Ureter (tissue), 1 donor: ENCODE measurements around the gene NHLH1. TPM values are rescaled to one million over a fixed set of nuclear protein-coding genes. Genes with fewer than 3 reads are reported as not detected.

Experiments used
- DNase-seq: peaks from one replicate; pipeline ENCODE4 v3.0.0-alpha.2; 2020; ENCODE audit warnings: low spot score
- total RNA-seq: library from RNA; stranded (reverse); gene quantifications from one replicate; pipeline ENCODE4 v1.2.4, GENCODE V29; 2023
- donor health status: DM: yes; HTN: yes; CAD: no.

The NHLH1 gene
- total RNA-seq, 1 donor from 2014 or later, result not detected

DNA sequence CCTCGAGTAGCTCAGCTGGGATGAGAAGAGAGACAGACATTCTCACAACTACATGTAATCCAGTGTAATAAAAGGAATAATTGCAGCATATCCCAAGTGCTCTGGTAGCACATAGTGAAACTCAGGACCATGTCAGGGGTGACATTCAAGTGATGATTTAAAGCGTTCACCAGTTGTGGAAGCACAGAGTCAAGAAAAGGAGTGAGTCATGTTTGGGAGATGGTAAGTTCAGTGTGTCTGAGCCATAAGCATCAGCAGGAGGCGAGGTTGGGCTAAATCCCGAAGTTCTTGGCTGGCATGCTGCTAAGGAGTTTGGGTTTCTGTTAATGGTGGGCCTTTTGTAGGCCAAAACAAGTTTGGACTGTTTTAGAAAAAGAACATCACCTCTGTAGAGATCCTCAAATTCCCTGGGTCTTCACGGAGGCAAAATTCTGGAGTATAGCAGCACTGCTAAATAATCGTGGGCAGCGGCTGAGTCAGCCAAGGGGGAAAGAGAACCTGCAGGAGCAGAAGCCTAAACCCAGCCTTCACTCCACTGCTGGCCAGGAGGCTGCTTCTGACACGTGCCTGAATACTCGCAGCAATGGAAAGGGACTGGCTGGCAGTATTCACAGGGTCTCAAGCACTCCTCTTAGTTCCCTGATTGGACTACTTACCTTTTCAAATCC is 7.2 kb upstream of the NHLH1 start:
- DNase-seq, result no peak

DNA sequence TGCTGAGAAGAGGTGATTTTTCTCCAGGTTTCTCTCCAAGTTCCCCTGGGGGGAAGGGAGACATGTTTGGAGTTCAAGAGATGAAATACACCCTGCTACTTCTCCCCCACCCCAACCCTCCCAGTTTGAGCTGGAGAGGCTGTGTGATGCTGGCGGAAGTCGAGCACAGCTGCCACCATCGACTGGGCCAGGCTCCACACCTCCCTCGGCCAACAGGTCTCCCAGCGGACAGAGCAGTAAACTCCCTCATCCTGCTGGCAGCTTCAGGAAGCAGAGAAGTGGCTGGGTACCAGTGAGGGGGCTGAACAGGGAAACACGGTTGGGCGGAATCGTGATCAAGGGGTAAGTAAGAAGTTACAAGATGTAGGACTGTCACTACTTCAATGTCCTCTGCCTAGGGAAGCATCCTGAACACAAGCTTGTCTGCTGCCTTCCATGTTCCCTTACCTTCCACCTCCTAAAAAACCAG is 6.6 kb upstream of the NHLH1 start:
- no peak for DNase-seq

DNA sequence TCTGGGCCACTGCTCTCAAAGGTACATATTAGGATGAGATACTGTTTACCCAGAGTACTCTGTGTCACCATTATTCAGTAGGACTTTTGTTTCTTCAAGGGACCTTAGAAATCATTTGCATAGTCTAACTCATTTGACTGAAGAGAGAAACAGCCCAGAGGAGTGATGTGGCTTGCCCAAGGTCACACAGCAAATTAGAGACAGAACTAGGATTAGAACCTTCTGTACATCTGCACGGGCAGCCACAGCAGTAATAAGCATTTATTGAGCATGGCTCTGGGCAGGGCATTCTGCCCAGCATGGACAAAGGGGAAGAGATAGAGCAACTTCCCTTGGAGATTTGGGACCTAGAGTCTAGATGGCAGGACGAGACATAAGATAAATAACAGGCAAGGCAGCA is 5.7 kb upstream of the NHLH1 start:
- no peak for DNase-seq

DNA sequence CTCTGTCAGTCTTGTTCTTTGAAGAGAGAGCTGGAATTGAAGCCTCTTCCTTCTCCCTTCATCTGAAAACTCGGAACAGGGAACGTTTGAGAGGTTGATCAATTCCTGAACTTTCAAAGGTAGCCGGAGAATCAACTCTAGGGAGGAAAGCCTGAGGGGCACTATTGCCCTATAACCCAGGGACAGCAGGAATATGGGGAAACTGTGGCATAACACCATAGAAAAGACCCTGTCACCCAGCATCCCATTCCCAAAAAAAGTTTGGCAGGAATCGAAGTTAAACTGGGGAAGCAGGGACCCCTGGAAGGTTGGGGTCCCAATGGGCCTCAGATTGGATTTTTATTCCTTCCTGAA is 5.1 kb upstream of the NHLH1 start:
- no peak for DNase-seq

DNA sequence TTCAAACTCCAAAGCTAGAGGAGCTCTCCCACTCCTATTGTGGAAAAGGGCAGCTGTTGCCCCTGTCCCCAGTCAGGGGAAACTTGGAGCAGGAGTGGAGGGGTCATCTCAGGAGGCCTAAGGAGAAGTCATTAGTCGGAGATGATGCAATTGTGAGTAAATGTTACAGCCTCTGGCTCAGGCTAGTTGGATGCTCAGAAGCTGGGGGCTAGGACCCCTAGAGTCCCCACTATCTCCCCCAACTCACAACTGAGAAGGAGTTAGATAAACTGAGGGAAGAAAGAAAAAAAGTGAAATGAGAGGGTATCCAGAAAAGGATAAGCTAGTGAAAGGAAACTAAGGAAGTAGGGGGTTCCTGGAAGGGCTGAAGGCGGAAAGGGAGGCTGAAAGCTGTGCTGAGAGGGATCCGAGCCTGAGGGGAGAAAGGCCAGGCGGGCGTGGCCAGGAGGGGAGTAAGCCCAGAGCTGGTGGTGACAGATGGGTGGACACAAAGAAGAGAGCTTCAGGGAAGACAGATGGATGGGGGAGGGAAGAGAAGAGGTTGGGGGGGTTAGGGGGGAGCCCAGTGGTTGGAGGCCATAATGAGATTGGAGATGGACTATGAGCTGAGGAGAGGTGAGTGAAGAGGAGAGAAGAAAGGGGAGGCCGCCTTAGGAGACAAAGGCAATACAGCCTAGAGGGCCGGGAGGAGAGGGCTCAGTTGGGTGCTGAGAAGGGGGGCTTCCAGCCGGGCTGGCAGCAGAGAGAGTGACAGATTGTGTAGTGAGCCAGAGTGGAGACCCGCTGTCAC is 4.5 kb upstream of the NHLH1 start:
- DNase-seq, result no peak

DNA sequence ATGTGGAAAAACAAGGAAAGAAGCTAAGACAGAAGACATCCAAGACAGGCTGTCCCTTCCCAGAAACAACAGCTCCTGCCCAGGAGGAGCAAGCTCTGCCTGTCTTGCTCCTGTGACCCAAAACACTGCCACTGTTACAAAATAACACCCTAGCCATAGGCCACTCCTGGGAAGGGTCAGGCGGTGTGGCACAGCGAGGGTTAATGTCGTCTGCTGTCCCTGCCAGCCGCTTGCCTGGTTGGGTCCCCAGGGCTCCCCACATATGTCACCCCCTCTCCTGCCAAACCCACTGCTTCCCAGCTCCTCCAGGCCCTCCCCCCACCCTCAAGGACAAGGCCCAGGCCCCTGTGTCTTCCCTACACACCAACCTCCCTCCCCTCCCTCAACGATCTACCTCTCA is 3.9 kb upstream of the NHLH1 start:
- DNase-seq, result no peak

DNA sequence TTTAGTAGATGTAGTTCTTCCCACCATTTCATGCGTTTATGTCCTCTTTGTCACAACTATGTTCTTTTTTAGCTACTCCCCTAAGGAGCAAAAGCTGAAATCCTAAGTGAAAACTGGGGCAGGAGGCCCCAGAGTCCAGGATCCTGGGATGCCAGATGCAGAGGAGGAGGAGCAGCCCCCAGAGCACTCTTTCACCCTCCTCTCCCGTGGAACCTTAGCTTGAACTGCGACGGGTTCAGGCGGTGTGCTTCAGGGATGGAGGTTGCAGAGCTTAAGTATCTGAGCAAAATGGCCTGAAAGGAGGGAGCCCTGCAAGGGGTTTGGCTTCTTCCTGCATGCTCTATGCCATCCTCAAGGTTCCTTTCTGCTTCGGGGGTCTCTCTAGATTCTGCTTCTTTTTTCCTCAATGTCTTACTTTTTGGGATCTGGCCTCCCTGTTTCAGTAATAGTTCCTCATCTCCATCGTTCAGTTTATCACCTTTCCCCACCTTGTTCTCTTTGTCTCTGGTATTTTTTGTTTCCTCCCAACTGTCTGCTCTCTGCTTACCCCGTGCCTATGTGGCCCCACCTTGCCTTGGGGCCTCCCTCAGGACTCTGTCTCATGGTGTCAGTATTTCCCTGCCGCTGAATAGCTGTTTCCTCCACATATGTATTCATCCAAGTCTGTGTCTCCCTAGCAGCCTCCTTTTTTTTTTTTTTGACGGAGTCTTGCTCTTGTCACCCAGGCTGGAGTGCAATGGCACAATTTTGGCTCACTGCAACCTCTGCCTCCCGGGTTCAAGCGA is 2.7 kb upstream of the NHLH1 start:
- no peak for DNase-seq

DNA sequence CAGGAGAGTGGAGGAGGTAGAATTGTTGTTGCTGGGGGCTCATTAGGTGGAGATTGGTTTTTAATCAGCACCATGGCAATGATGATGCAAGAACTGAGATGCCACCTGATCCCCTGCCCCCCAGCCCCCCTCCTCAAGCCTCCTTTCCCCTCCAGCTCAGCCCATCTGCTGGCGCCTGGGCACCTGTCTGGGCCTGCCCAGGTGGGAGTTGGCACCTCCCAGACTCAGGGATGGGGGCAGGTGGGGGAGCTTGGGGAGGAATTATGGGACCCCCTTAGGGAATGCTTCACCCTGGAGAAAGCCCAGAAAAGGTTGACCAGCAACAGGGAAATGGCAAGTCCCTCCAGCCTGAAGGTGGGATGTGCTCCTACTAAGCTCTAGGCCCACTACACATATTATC is 1.5 kb upstream of the NHLH1 start:
- no peak for DNase-seq

DNA sequence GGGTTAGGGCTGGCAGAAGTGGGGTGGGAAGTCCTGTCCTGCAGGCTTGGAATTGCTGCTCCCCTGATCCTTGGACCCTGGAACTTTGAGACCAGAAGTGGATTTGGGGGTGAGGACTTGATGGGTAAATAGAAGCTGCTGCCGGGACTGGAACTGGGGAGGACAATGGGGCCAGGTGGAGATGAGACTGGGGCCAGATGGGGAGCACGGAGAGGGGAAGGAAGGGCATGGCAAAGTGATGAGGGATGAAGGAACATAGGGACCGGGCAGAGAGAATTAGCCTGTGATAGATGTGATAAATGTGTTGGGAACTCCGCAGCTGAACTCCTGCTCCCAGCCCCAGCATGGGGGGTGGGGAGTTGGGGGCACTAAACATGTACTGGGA is 637 bp downstream of the NHLH1 start:
- no peak for DNase-seq

DNA sequence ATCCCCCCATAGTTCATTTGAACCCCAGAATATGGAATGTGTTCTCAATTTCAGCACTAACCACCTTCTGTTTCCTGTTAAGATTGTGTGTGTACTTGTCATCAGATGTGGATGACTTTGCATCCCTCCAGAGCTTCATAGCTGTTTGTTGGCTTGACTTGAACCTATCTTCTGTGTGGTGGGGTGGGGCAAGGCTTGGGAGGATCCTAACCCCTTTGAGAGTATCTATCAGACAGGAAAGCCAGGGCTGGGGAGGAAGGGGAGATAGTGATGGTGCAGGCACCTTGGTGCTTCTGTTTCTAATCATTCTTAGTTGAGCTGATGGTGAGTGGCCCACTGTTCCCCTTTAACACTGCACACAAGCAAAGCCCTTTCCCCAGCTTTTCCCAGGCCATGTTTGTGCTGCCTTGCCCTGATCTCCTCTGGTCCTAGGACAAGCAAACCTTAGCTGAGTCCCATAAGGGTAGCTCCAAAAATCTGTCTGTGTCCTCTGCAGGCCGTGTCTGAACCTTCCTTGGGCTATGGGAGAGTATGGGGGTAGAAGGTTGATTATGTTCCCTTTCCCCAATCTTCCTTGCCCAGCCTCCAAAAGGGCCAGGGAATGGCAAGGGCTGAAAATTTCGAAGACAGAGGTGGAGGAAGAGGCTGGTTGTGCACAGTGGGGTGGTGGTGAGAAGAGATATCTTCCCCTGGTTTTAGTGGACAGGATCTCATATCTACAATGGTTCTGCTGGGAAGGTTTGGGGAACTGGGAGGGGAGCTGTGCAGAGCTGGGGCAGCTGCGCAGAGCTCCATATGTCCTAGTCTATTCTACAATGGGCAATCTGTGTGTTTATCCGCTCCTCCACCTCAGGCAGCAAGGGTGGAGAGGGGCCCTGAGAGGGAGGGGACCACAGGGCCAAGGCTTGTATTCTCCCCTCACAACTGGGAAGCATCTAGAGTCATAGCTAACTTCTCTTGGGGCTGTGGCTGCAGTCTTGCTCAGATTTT is 1.4 kb downstream of the NHLH1 start:
- DNase-seq, result no peak

DNA sequence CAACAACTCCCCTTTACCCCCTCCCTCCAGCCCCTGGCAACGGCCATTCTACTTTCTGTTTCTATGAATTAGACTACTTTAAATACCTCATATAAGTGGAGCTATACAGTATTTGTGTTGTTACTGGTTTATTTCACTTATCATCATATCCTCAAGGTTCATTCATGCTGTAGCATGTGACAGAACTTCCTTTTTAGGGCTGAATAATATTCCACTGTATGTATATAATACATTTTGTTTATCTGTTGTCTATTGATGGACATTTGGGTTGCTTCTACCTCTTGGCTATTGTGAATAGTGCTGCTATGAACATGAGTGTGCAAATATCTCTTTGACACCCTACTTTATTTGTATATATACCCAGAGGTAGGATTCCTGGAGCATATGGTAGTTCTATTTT is 2.2 kb downstream of the NHLH1 start:
- DNase-seq, result no peak

DNA sequence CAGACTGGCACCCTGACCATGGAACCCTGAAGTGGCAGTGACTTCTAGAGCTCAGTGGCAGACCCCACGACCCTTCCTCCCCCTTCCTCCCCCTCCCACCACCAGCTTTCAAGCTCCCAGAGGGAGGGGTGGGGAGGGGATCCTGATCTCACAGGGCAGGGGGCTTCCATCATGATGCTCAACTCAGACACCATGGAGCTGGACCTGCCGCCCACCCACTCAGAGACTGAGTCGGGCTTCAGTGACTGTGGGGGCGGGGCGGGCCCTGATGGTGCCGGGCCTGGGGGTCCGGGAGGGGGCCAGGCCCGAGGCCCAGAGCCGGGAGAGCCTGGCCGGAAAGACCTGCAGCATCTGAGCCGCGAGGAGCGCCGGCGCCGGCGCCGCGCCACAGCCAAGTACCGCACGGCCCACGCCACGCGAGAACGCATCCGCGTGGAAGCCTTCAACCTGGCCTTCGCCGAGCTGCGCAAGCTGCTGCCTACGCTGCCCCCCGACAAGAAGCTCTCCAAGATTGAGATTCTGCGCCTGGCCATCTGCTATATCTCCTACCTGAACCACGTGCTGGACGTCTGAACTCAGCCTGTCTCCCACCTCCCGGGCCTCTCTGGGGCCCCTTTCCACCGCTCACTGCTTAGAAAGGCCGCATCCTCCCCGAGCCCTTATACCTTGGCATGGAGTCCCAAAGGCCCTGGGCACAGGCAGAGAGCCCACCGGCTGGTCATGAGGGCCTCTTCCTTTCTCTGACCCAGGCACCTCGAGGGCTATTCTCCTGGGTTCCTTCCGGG is 3.9 kb downstream of the NHLH1 start:
- DNase-seq, result no peak

DNA sequence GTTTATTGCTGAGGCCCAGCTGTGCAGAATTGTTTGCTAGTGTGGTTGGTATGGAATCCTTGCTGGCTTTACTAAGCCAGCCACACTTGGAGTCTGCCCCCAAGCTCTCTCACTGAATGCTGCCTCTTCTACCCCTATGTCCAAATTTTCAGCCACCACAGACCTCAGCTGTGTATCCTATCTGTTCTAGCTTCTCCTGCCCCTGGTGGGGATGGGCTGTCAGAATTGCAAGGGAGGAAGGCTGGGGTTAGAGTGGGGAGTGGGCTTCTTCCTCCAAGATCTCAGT is 4.4 kb downstream of the NHLH1 start:
- no peak for DNase-seq

DNA sequence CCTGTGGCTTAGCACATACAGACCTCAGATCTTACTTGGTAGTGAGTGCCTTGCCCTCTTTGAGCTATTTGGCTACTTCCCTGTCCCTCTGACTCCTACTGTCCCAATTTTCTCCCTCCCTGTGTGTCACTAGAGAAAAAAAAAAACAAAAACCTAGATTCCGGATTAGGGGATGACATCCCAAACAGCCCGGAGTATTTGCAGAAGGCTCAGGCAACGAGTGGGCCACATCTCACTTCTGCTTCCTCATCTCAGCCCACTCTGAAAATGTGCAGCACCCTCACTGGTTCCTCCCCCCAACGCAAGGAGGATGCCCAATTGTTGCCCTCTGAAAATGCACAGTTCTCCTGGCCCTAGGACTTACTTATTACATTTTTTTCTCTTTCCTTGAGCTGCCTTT is 4.9 kb downstream of the NHLH1 start:
- no peak for DNase-seq

DNA sequence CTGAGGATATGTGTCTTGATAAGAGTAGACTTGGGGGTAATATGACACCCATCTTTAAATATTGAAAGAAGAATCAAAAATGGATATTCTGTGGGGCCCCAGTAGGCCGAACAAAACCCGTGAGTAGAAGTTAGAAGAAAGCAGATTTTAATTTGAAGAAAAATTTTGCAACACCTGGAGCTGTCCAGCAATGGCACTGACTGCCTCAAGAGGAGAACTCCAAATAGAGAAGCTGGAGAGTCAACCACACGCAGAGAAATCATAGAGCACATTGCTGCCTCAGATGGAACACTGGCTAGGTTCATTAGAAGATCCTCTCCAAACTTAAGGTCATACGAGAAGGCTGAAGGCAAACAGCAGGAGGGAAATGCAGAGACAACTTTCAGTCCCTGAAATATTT is 6.8 kb downstream of the NHLH1 start:
- DNase-seq, result no peak

DNA sequence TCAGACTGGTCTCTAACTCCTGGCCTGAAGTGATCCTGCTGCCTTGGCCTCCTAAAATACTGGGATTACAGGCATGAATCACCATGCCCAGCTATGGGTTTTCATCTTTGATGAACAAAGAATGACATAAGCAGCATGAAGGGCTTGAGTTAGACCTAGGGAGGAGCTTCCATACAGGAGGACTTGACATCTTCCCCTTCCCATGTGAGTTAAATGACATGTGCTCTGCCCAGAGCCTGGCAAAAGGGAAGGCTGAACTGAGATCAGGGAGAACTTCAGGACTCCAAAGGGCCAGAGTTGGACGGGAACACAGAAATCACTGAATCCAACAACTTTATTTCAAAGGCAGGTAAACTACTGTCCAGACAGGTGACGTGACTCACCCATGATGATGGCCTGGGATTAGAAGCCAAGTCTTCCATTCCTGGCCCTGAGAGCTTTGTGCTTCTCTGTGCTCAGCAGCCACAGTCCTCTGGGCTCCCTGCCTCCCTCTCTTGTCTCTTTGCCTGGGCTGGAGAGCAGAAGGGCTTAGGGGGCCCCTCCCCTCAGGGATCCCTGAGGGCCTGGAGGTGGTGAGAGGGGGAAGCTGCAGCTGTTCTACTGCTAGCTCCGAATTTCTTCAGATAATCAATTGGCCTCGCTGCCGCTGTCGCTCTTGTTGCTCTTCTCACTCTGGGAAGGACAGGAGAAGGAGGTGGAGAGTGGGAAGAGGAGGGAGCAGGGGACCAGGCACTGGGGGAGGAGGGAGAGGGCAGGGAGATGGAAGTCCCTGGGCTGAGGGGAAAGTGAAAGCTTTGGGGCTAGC is 7.6 kb downstream of the NHLH1 start:
- DNase-seq, result no peak

DNA sequence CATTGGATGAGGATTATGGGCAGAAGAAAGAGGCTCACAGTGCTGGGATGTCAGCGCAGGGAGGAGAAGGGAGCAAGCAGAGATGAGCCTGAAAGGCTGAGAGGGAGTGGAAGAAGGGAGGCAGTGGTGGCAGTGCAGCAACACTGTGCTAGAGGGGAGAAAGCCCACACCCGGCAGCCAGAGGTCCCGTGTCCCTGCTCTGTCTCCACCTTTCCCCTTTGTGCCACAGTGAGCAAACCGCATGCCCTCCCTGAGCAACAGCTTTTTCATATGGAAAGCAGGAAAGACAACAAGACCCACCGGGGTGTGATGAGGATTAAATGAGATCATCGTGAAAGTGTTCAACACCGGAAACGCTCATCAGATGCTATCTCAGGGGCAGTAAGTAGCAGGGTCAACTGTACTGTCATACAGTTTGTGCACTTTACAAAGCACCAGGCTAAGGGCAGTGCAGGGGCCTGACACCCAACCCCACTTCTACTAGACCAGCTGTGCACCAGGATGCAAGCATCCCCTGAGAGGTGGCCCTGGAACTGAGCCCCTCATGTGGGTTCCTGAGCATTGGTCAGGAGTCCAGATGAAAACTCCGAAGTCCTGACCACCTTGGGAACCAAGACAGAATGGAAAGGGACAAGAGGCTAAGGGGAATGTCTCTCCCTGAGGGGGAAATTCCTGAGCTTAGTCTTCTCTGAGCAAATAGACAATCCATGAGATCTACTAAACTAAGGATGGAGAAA is 9.1 kb downstream of the NHLH1 start:
- DNase-seq, result no peak

DNA sequence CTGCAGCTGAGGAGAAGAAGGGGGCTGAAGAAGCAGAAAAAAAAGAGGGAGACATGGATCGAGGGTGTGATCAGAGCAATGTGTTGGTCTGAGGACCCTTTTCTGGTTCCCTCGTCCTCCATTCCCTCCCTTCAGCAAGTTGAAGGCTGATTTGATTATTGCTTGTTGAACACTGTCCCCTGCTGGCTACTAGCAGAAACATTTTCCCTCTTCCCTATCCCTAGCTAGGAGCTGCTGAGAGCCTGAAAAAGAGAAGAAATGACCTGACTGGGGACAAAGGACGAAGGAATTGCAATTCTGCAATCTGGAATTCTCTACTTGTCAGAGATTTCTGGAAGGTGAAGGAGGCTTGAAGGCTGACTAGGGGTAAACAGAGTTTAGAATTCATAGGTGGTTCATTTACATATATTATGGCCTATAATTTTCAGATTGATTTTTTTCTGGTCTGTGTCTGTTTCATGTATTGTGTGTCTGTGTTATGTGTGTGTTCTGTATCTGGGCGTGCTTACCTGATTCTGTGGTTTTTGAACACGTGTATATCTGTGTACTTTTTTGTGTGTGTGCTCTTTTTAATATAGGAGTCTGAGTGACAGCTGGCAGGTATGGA is 9.8 kb downstream of the NHLH1 start:
- no peak for DNase-seq

DNA sequence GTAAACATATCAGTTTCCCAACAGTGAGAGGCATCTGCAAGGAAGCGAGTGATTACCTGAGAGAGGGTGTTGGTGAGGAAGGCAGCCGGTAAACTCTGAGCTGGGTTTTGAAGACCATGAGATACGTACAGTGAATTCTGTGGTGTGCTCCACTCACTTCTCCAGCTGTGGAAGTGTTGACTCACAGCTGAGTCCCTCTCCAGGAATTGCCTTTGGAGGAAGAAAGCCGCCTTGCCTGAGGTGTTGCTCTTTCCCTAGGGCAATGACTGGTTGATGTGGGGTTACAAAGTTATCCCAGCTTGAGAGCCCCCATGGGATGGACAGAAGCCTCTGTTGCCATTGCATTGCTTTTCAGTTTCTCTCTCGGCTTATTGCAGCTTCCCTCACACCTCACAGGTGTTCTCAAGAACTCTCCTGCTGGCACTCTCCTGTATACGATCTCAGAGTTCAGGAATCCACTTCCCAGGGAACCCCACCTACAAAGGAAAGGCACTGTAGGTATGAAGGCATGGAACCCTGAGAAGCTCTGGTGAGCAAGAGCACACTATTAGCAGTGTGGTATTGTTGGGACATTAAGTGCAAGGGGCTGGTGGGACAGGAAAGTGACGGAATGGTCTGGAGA is 10.8 kb downstream of the NHLH1 start:
- no peak for DNase-seq
